Fibroblast of skin of right quadriceps (primary cell): ENCODE results near the gene LCMT1.
"Not testable (repeated sequence)": the region's sequence is repeated elsewhere in the genome, so short reads cannot be mapped to it uniquely, and the experiment has no call there.

ENCODE experiments used
- DNase-seq: peaks from one replicate; pipeline ENCODE4 v3.0.0-alpha.2; 2013

Gene LCMT1

DNA sequence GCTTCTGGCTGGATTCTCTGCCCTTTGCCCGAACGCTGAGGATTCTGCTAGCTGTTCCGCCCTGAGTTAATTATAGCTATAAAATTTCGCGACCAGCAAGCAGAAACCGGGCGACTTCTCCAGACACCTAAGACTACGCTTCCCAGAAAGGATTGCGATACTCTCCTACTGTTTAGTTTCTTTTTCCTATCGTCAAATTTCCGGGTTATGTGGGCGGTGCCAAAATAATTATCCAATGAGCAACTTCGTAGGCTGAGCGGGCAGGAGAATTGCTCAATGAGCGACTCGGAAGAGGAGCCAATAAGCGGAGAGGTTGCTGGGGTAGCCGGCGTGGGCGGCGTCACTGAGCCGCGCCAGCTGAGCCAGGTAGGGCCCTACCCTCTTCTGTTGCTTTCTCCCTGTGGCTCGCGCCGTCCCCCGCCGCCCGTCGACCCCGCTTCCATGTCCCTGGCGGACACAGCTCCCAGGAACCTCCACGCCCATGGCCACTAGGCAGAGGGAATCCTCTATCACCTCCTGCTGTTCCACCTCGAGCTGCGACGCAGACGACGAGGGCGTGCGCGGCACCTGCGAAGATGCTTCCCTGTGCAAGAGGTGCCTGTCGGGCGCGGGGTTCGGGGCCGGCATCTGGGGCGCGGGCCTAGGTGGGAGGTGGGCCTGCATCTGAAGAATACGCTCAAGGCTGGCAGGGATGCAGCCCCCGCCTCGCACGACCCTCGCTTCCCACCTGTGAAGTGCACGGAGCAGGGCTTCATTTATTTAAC lies at the start of gene LCMT1:
Gene LCMT1, plus strand, starts transcription at position 340 of the 764 bp plus-strand sequence. Its CDS starts 142 bp downstream, at position 482.
- peak; percentile 98 for DNase-seq

DNA sequence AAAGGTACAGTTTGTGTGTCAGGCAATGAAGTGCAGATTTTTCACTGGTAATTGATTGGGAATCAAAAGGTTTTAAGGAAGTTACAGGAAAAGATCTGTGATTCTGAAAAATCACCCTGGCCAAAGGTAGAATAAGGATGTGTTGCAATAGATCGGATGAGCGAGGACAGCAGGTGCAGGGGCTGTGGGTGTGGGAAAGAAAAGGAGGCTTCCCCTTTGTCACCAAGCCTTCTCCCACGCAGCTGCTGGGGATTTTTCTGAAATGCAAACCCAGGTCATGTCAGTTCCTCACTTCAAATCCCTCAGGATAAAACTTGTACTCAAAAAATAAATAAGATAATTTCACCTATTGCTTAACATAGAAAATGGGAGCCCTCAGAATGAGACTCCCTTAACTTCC lies 48.4 kb upstream of the LCMT1 start:
- DNase-seq = no peak

DNA sequence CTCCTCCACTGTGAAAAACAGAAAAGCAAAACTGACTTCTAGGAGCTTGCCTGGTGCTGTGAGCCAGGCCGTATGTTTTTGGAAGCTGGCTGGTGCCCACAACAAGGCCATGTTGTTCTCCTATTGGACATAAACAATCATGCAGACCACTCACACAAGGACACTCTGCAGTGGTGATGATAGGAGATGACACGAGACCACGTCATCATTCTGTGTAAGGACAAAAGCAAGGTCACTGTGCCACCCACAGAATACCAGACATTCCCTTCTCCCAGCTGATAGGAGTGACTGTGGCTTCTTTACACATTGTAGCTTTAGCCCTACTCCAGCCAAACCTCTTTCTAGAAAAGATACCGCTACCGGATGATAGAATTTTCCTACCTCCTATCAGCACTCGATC lies 47.7 kb upstream of the LCMT1 start:
- DNase-seq = peak; percentile 19

DNA sequence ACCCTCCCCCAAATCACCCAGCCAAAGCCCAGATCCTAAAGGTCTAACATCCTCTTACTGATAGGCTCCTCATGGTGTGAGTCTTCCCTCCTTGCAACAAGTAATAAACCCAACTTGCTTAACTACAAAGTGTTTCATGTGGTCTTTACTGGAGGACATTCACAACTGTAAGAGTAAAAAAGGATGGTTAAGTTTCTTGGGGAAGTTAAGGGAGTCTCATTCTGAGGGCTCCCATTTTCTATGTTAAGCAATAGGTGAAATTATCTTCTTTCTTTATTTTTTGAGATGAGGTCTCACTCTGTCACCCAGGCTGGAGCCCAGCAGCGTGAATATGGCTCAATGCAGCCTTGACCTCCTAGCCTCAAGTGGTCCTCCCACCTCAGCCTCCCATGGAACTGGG lies 47.3 kb upstream of the LCMT1 start:
- not testable (repeated sequence) for DNase-seq

DNA sequence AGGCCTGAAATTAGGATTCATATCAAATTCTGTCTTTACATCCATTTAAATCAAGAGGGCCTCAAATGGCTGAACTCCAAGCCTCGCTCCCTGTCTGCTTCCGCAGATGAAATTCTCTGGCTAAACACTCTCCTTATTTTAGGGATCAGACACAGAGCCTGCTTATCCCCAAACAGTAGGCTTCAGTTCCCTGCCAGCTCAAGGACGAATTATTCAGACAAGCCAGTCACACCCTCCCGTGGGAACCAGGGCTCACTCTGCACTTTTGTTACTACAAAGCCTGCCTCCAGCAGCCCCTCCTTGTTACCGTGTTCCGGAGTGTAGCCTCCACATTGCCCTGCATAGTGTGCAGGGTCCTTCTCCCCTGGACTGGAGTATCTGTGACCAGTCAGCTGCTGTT lies 46.6 kb upstream of the LCMT1 start:
- DNase-seq = no peak

DNA sequence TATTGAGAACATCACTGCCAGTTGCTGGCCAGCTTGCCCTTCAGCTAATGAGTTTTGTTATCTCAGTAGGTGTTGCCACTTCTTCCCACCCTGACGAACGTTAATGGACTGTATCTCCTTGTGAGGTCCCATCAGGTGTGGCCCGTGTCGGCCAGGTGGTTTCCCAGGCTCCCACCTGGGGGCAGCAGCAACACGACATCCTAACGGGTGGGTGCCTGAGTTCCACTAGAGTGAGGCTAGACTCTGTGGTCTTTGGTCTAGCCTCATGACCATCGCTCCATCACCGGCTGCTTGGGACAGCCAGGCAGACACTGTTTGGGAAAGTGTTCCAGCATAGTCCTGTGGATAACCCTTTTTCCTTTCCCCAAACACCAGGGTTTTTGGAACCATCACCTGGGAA lies 45.6 kb upstream of the LCMT1 start:
- DNase-seq = no peak

DNA sequence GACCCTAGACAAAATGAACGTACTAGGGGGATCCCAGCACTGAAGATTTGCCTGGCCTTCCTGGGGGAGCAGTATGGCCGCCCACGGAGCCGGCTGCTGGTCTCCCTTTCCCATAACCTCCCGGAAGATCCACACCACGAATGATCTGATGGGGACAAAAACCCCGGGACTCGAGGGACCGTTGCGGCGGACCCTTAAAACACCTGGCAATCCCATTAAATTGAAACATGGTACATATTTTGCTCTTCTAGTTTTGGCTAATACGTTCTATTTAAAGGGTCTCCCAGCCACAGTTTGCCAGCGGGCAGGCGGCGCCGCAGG lies 45.2 kb upstream of the LCMT1 start:
- DNase-seq = no peak

DNA sequence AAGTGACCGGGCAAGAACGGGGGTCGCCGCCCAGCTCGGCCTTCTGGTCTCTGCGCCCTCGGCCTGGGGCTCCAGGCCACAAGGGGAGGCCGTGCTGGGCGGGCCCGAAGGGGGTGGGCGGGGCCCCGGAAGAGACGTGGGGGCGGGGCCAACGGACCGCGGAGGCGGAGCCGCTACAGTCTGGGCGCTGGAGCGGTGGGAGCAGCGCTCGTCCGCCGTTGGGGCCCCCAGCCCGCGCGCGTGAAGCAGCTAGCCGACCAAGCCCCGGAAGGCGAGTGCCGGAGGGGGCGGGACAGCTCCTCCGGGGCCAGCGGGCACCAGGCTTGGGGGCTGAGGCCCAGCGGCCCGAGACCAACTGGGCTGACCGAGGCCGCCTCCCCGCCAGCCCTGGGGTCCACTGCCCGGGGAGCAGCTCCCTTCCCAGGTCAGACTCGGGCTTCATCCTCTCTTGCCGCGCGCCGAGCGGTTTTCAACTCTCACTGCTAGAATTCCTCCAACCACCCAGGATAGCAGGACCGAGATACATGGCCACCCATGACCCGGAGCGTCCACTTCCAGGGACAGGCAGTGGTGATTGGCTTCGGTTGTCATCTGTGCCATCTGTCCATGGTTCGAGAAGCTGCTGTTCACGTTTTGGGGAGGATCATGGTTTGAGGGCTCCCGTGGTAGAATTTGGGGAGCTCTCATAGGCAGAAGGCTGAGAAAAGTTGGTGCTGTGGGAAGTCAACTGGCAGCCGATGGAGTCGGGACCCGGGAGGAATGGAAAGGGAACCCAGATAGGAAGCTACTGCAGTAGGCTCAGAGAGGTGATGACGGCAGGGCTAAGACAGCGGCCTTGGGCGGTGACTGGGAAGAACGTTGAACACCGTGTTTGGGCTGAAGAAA lies 44.6 kb upstream of the LCMT1 start:
- peak; percentile 73 for DNase-seq

DNA sequence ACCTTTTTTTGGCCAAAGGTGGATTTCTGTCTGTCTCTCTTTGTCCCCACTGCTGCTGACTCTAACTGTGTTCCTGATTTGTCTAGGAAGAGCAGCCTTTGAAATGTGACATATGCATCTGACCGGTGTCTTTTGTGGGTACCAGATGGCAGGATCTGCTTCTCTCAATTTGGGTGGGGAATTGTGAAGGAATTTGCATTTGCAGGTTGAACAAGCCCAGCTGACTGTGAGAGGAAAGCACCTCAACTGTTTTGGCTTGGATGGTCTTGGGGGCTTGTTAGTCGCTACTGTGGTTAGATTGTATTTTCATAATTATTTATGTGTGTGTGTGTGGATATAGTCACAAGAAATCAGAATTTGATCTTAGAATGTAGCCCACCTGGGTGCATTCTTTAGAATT lies 37.7 kb upstream of the LCMT1 start:
- no peak for DNase-seq

DNA sequence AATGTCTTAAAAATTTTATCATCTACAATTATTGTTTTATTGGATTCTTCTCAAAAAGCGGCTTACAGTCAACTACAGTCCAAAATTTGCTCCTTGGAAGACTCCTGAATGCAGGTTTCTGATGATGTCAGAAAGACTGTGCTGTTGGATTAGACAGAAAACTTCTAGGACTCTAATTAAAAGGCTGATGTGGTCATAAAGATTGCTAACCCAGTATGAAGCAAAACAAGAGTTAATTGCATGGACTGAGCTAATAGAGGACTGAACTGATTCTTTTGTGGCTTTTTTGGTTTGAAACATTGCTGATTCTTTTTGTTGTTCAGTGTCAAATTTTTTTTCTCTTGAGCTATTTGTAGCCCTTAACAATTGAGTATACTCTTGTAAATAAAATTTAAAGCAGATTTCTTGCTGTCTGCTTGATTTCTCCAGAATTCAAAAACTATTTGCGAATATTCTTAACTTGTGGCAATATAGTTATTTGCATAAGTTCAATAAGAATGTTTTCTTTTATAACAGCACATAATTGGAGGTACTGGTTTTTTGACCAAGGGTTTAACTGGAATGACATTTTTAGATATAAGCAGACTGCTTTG lies 33.1 kb upstream of the LCMT1 start:
- no peak for DNase-seq

DNA sequence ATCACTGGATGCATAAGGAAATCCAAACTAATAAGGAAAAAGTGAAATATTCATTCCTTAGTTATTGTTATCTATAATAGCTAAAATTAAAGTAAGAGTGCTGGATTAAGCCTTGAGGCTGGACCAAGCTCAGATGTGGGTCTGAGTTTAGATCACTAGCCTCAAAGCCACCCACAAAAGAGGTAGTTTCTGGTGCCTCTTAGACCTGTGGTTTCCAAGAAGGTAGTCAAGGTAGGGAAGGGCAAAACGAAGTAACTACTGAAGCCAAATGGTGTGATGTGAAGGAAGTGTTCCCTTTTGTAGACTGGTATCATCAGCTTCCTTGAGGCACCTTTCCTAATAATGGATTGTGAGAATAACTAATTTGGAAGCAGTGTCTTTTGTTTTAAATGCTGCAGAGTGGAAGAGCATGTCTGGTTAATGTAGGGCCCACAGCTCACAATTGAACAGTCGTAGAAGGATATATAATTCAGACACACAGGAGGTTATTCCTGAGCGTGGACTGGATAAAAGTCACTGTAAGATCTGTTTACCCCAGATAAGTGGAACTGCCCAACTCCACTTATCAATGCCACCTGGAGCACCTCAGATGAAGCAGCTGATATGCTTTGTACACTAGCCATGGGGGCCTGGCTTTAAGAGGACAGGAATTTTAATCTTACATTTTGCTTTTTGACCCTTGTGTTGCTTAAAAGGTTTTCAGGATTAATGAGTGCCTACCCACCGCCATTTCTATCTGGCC lies 31.7 kb upstream of the LCMT1 start:
- DNase-seq = no peak

DNA sequence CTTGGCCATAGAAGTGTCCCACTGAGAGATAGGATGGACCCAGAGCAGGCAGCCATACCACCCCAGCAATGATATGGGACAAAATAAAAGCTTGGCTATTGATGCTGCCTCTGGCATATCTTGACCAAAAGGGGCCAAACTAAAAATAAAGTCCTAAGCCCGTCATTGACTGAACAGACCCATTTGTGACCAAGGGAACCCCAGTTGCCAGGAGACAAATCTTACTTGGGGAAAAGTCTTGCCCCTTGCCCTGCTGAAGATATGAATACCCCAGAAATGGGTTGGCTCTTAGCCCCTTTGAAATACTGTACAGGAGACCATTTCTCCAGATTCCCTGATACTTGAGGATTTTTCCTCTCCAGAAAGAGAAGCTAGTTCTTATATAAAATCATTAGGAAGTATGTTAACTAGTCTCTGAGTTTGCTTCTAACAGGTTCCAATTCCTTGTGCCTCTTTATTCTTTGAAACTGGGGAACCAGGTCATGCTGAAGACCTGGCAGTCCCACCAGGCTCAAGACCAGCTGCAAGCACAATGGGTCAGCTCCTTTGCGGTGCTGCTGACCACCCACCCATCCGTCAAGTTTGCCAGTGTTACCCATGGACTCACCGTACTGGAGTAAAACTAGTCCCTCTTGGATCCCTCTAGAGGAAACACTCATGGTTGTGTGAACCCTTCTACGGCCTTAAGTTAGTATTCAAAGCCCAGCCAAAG lies 31.0 kb upstream of the LCMT1 start:
- DNase-seq = no peak

DNA sequence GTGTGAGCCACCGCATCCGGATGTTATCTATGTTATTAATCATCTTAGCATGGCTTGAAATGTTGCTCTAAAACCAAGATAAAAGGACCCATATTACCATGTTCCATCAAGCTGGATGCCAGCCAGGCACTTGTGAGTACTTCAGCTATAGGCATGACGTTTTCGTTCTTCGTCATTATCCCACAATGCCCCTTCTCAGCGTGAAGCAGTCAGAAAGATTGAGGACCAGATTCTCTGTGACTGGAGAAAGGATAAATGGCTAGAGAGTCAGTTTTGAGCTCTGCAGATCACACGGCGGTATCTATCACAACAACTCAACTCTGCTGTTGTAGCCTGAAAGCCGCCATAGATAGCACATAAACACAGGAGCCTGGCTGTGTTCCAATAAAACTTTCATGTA lies 29.8 kb upstream of the LCMT1 start:
- DNase-seq = no peak

DNA sequence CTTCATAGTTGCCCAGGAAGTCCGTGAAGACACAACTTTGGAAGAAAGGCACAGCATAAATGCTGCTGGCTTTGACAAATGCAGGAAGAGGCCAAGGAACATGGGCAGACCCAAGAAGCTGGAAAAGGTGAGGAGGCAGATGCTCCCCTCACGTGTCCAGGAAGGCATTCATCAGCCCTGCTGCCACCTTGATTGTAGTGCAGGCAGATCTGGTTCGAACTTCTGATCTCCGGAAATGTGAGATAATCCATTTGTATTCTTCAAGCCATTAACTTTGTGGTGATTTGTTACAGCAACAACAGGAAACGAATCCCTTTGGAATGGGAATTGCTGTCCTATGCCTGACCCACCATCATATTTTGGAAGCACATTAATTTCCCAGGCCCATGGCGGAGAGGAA lies 28.5 kb upstream of the LCMT1 start:
- DNase-seq = no peak

DNA sequence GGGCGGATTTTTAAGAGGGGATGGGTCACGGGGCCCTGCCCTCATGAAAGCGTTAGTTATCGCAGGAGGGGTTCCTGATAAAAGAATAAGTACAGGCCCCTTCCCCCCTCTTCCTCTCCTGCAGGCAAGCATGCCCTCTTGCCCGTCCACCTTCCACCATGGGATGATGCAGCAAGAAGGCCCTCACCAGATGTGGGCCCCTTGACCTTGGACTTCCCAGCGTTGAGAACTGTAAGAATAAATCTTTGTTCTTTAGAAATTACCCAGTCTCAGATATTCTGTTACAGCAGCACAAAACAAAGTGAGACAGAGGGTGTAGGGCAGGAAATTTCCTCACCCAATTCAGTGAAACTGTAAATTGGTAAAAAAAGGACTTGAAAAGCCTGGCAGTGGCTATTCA lies 27.8 kb upstream of the LCMT1 start:
- no peak for DNase-seq

DNA sequence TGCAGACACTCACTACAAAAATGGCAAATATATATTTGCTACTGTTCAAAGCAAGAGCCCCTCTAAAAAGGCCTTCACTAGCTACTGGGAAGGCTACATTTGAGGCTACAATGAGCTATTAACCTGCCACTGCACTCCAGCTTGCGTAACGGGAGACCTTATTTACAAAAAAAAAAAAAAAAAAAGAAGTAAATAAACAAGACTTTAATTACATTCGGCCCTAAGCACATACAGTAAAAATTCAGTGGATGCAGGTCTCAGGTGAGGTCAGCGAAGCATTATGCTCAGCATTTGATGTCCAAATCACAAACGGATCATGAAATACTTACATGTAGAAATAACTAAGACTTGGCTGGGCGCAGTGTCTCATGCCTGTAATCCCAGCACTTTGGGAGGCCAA lies 26.7 kb upstream of the LCMT1 start:
- DNase-seq = no peak

DNA sequence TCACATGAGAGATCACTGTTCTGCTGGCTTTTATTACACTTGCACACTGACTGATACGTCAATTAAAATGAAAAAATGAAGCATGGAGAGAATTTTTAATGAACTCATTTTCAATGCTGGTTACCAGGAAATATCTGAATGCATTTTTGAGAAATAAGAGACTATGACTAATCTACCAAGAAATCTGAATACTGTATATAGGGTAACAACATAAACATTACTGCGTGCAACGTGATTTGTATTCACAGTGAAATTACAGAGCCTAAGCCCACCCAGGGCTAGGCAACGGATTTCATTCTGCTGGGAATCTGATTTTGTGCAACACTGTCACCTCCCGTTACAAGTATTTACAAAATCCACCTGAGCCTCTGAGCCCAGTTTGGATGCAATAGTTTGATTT lies 23.8 kb upstream of the LCMT1 start:
- DNase-seq = no peak

DNA sequence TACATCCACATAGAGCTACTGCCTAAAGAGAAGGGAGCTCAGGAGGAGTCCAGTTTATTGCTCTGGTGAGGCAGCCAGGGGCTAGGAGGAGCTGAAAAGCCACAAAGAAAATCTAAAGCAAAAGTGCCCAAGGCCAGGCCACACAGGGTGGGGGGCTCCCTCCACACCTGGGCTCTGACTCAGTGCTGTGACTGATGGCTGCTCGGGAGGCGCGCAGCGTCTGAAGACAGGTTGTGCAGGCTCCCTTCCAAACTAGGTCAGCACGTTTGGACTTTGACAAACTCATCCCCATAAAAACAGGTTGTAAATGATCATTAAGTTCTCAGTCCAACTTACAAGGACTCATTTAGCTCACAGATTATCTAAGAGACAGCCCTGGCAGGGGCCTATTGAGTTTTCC lies 22.2 kb upstream of the LCMT1 start:
- DNase-seq = no peak

DNA sequence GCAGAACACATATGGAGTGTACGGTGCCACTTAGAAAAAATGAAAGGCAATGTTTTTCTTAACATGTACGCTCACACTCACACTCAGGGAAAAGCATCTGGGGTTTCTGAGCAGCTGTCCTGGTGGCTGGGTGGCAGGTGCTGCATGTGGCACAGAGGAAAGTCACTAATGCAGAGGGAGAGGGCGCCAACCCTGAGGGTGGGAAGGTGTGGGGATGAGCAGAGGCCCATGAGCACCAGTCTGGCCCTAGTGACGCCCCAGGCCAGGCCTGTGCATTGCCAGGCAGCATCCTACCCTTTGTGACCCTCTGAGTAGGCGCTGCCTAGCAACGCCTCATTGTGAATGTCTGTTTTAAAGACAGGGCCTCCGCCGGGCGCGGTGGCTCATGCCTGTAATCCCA lies 19.1 kb upstream of the LCMT1 start:
- no peak for DNase-seq

DNA sequence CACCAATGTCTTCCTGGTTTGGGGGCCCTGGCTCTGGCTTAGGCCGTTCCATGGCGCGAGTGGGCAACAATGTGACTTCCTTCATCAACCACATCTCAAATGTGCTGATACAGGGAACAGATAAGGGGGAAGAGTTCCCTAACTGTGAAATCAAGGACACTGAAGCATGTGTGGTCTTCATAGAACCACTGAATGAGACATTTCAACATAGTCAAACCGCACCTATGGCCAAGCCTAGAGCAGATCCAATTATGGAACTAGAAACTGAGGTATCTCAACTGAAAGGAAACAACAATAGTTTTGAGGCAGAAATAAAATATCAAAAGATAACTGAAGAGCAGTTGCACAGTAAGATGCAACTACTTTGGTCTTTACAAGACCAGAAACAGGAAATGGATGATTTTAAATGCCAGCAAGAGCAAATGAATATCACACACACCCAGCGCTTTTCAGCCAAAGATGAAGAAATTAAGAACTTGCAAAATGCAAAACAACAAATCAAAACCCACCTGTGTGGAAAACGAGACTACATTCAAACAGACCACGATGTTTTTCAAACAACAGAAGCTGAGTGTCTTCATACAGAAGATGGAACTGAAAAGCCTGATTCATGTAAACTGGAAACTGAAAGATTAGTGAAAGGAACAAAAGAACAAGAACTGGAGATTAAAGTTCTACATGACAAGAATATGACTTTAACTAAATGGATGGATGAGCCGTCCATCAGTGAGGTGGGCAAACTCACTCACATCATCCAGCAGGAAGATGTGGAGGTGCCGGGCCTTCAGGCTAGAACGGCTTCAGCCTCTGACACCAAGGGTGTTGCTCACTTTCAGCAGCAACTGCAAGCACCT lies 18.1 kb upstream of the LCMT1 start:
- no peak for DNase-seq

DNA sequence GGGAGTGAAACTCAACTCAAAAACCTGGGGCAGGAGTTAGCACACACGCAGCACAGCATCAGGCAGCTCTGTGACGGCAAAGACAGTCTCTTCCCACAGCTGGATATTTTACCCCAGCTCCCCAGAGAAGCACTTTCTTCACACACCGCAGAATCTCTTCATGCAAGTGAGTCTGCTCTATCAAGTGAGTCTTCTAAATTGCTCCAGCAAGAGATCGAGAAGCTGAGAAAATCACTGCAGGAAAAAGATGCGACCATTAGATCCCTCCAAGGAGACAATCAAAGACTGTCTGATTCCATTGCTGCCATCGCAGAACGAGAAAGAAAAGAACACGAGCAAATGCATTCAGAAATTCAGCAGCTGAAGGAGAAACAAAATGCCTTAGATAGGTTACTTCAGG lies 16.9 kb upstream of the LCMT1 start:
- no peak for DNase-seq

DNA sequence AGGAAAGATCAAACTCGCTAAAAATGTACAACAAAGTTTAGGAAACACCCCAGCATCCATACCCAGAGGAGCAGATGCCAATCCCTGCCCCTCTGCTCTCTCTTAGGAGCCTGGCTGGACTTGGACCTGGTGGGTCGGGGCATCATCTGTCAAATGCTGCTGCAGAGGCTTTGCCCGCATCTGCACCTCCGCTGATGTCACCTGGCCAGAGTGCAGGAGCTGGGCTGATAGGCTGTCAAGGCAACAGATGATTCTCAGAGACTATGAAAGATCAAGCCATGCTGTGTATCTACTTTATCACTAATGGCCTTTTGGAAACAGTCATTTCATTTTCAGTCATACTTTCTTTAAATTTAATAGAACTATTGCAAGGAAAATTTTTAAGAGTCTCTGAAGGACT lies 15.9 kb upstream of the LCMT1 start:
- no peak for DNase-seq
